Measurements from ENCODE around the gene CIB2. TPM values are rescaled to one million over a fixed set of nuclear protein-coding genes. Genes with fewer than 3 reads are reported as not detected.

The CIB2 gene
- total RNA-seq, 1 experiment from 2014 or later, result 43.2 TPM

- peaks cover 4 to 6% of the 10 kb centered on the region in 2 experiments for H3K4me1 Mint-ChIP-seq
- Histone ChIP-seq H3K9ac (ENCODE audit: extremely low read depth, insufficient read length, low read length) (no peak overlapping the region), H3K18ac (ENCODE audit: insufficient read length, low read depth, low read length) (no peak overlapping the region), H2BK15ac (ENCODE audit: low read depth, low read length) (no peak overlapping the region), H3K23ac (ENCODE audit: insufficient read length, low read depth, low read length) (no peak overlapping the region), H2AFZ (ENCODE audit: low read length) (no peak overlapping the region), H3K27me3 (ENCODE audit: insufficient read depth, low read length) (no peaks in the 10 kb centered on the region; the same call in 1 of the 2 replicates), H2BK12ac (ENCODE audit: insufficient read length, low read depth, low read length) (no peak overlapping the region), H3K14ac (ENCODE audit: insufficient read depth, low read length) (no peak overlapping the region), H3K27ac (ENCODE audit: insufficient read length, low read depth, low read length) (no peak overlapping the region), H3T11ph (ENCODE audit: low read length) (no peak overlapping the region), H2BK5ac (ENCODE audit: insufficient read length, low read length) (no peak overlapping the region), H2AK5ac (ENCODE audit: insufficient read length, low read length) (no peak overlapping the region), H3K9me3 (ENCODE audit: control insufficient read depth, low read depth, low read length) (no peaks in the 10 kb centered on the region), H3K79me2 (ENCODE audit: insufficient read depth, low read length) (no peaks in the 10 kb centered on the region), H2BK20ac (ENCODE audit: low read depth, low read length, poor library complexity, severe bottlenecking) (no peak overlapping the region), H3K4me2 (ENCODE audit: insufficient read depth, insufficient read length, low read length) (no peak overlapping the region), H3K4me1 (ENCODE audit: insufficient read depth, low read length) (no peaks in the 10 kb centered on the region), H4K91ac (ENCODE audit: insufficient read length, low read depth, low read length) (no peak overlapping the region), H3K56ac (ENCODE audit: insufficient read length, low read depth, low read length) (no peak overlapping the region), H3K23me2 (ENCODE audit: insufficient read length, low read depth, low read length, poor library complexity, severe bottlenecking) (no peaks in the 10 kb centered on the region), H4K5ac (ENCODE audit: insufficient read length, low read depth, low read length) (no peak overlapping the region), H4K20me1 (ENCODE audit: control insufficient read depth, insufficient read depth, insufficient read length) (no peaks in the 10 kb centered on the region), H4K8ac (replicated peaks; ENCODE audit: insufficient read length, low read depth, low read length) (no peak overlapping the region), H3K79me1 (ENCODE audit: insufficient read depth, low read depth, low read length, poor library complexity, severe bottlenecking) (no peaks in the 10 kb centered on the region), H2BK120ac (ENCODE audit: low read depth, low read length, poor library complexity, severe bottlenecking) (no peak overlapping the region), H3K4ac (ENCODE audit: low read depth, low read length) (no peak overlapping the region)
- peaks cover 0 to 3% of the 10 kb centered on the region in 2 experiments; a peak in 1 of 5 replicates for H3K9me3 Mint-ChIP-seq
- no peaks in the 10 kb centered on the region for H3K36me3 Mint-ChIP-seq (ENCODE audit: insufficient read depth in 1 of 3, low read depth in 3 of 3)
- H3K4me3 Mint-ChIP-seq, result no peak overlapping the region
- WGBS (ENCODE audit: extremely low coverage, insufficient read length, low lambda C conversion rate), result no CpG with 5 or more reads among the region's 5 CpGs
- no peak for TF ChIP-seq CTCF (conservative IDR thresholded peaks at IDR 0.05)
- no peak for DNase-seq
- no peak overlapping the region for H3K27ac Mint-ChIP-seq
- peaks cover 48% of the 10 kb centered on the region for H3K27me3 Mint-ChIP-seq (ENCODE audit: low read depth)
These were observed 37.8 kb downstream of the CIB2 start for GRCh38 chr15:78093242-78094020.
